Fibroblast of villous mesenchyme (primary cell): ENCODE results near the gene APBB2. TPM values are rescaled to one million over a fixed set of nuclear protein-coding genes. Genes with fewer than 3 reads are reported as not detected.

ENCODE experiments used
- DNase-seq: peaks from one replicate; pipeline ENCODE4 v3.0.0-alpha.2; 2010; ENCODE audit warnings: low read depth
- H3K4me3 ChIP-seq: 2 replicates; pipeline ENCODE4 v1.5.1; 2011; ENCODE audit warnings: low read depth, mild to moderate bottlenecking, low read length
- total RNA-seq: library from RNA; depleted of rRNA; stranded (reverse); fragments of >200 nt; gene quantifications from 2 replicates; pipeline ENCODE4 v1.2.3, GENCODE V29; 2012
- TF ChIP-seq, protein P1 (sequence below): IDR thresholded peaks from 2 replicates; pipeline ENCODE4 v1.5.1; 2012; ENCODE audit warnings: low read depth, mild to moderate bottlenecking, low read length; ENCODE audit not compliant: insufficient read depth

Gene APBB2
- total RNA-seq, 1 donor, result 133 TPM

DNA sequence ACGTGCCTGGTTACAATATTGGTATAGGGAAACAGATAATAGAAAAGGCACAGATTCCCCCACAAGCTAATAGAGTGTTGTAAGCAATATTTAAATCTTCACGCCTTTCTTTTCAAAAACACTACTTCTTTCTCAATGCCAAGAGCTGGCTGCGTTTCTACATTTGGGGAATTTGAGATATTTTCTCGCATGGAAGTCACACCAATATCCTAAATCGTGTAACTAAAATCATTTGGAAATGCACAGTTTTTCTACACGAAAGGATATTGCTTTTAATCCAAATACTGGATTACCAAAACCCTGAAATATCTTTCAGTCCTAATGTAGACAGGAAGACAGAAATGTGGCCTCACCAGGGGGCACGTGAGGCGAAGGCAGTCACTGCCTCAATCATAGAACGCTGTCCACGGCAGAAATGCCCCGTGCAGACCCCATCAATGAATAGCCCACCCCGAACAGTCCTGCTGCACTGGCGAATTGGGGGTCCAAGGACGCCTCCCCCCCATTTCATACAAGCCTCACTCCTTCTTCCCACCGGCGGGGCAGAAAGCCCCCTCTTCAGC lies 358.0 kb downstream of the APBB2 start:
- TF ChIP-seq, protein P1, sequence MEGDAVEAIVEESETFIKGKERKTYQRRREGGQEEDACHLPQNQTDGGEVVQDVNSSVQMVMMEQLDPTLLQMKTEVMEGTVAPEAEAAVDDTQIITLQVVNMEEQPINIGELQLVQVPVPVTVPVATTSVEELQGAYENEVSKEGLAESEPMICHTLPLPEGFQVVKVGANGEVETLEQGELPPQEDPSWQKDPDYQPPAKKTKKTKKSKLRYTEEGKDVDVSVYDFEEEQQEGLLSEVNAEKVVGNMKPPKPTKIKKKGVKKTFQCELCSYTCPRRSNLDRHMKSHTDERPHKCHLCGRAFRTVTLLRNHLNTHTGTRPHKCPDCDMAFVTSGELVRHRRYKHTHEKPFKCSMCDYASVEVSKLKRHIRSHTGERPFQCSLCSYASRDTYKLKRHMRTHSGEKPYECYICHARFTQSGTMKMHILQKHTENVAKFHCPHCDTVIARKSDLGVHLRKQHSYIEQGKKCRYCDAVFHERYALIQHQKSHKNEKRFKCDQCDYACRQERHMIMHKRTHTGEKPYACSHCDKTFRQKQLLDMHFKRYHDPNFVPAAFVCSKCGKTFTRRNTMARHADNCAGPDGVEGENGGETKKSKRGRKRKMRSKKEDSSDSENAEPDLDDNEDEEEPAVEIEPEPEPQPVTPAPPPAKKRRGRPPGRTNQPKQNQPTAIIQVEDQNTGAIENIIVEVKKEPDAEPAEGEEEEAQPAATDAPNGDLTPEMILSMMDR, result no peak
- no peak overlapping the region for H3K4me3 ChIP-seq
- no peak for DNase-seq

DNA sequence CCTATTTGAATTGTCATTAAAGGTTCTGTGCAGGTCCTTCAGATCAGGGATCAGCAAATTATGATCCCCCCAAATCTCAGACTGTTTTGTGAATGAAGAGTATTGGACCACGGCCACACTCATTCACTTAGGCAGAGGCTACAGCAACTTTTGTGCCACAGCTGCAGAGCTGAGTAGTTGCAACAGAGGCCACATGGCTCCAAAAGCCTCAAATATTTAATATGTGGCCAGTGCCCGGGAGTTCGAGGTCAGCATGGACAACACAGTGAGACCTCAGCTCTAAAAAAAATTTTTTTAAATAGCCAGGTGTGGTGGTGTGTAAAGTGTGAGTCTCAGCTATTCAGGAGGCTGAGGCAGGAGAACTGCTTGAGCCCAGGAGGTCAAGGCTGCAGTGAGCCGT lies 363.8 kb downstream of the APBB2 start:
- no peak overlapping the region for H3K4me3 ChIP-seq
- TF ChIP-seq, protein P1, result no peak
- DNase-seq, result peak; percentile 20

DNA sequence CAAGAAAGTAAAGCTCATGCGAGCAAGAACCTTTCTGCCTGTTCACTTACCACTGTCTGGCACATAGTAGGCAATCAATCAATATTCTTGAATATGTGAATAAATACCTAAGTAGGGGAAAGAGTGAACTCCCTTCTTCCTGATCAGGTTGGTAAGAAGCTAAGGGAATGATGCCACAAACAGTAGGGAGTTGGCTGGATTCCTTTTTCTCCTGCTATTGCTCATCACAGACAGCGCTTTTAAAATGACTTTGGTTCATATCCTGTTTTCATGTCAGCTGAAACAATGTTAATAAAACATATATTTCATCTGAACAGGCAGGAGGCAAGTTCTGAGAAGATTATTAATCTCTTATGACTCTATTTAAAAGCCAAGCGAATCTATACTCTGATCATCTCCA lies 365.4 kb downstream of the APBB2 start:
- TF ChIP-seq, protein P1, result no peak
- no peak overlapping the region for H3K4me3 ChIP-seq
- no peak for DNase-seq

DNA sequence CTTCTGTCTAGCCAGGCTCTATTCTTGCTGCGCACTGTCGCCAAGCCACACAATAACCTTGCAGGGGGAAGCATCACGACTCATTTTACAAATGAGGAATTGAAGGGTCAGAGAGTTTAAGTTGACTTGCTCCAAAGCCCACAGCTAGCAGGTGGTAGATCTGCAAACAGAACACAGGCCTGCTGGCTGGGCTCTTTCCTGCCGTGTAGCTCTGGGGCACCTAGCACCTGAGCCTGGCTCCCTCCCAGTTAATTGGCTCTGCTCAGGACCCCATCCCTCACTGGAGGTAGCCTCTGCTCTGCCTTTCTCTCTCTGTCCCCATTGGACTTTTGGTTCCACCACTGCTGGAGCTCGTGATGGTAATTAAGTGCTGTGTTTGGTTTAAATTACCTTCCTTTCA lies 366.1 kb downstream of the APBB2 start:
- H3K4me3 ChIP-seq, result no peak overlapping the region
- no peak for DNase-seq
- TF ChIP-seq, protein P1, result no peak

DNA sequence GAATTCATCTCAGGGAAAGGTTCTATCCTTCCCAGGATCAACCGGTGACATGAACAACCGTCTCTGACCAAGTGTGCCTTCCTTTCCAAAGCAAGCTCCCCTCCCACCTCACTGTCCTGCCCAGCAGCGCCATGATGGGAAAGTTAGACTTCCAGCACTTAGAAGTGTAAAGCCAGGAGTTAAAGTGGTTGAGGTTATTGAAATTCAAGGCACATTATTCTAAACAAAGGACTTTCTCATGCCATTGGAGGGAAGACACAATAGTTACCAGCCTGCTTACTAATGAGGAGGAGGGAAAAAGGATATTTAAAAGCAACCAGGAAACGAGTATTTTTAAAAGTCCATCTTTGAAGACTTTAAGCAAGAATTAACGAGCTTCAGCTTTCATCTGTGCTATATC lies 367.8 kb downstream of the APBB2 start:
- no peak for DNase-seq
- TF ChIP-seq, protein P1, result no peak
- H3K4me3 ChIP-seq, result no peak overlapping the region

DNA sequence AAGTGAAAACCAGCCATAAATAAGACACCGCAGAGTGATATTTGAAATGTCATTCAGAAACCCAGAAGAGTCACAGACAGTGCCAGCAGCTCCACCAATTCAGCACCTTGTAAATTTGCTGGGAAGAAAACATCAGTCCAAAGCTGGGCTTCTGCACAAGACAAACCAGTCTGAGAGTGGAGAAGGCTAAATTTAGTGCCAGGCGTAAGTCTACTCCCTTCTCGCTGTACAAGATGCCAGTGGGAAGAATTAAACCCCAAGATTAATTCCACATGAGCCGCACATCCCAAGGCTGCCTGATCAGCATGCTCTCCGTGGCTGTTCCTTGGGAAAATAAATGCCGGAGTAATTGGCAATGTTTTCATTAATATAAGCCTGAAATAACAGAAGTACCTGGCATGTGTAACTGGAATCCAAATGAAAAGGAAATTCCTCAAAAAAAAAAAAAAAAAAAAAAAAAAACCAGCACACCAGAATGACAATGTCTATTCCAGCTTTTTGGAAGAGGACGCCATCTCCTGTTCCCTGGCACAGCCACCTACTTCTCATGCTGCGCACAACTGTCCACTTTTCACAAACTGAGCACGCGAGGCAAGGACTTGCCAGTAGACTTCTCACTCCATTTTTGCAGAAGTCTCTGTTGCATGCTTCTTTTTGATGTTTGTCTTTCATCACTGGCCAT lies 369.0 kb downstream of the APBB2 start:
- no peak for DNase-seq
- H3K4me3 ChIP-seq, result no peak overlapping the region
- TF ChIP-seq, protein P1, result no peak

DNA sequence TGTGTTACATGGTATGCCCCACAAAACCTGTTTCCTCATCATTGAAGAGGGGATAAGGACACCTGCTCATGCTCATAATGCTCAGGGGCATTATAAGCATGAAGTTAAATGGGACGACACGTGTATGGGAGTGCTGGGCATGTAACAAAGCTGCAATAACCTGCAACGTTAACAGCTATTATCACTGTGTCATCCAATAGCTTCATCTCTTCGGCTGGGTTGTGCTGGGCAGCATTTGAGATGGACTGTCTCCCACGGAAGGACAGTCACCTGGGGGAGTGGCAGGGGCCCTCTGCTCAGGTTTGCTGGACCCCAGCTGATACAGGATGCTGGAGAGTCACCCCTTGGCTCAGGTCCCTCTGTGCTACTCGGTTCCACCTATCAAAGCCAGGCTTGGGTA lies 370.1 kb downstream of the APBB2 start:
- no peak for DNase-seq
- H3K4me3 ChIP-seq, result no peak overlapping the region
- TF ChIP-seq, protein P1, result no peak
